K562 (cell line): ENCODE results near the gene PCAT6. TPM values are rescaled to one million over a fixed set of nuclear protein-coding genes. Genes with fewer than 3 reads are reported as not detected.

Experiments
- BRD4 ChIP-seq: fragments of 200-600 bp; sonication (generic); IDR thresholded peaks from 2 replicates; pipeline ENCODE4 v1.6.1; 2017; ENCODE audit warnings: inconsistent platforms
- CCNT2 ChIP-seq: IDR thresholded peaks from 2 replicates; pipeline ENCODE4 v1.6.1; 2011; ENCODE audit warnings: borderline replicate concordance, low read depth, mild to moderate bottlenecking, moderate library complexity, mixed read lengths, low read length; ENCODE audit not compliant: insufficient read length; ENCODE audit errors: extremely low read depth
- EGR1 ChIP-seq: fragments of 450-650 bp; conservative IDR thresholded peaks from 2 replicates; pipeline ENCODE4 v1.6.1; 2017; ENCODE audit warnings: mild to moderate bottlenecking
- FOXM1 ChIP-seq, 2 experiments: fragments of 450-650 bp in 1 of 2; sonication (generic) in 1 of 2; formaldehyde crosslinking in 1 of 2; IDR thresholded peaks; 2 replicates each; pipeline versions ENCODE4 v1.6.1 to v1.9.0; 2017 to 2022; ENCODE audit warnings: low read depth in 2 of 2, mild to moderate bottlenecking in 2 of 2, missing genetic modification reagents in 1 of 2, moderate library complexity in 1 of 2
- GABPA ChIP-seq: fragments of 200-800 bp; sonication (Bioruptor generic); conservative IDR thresholded peaks from 2 replicates; pipeline ENCODE4 v1.6.1; 2016; ENCODE audit warnings: low read depth, missing genetic modification characterization, missing compliant biosample characterization
- KAT7 ChIP-seq: sonication (generic); formaldehyde crosslinking; IDR thresholded peaks from 2 replicates; pipeline ENCODE4 v1.8.0; 2022; ENCODE audit warnings: missing genetic modification reagents, mild to moderate bottlenecking, borderline replicate concordance
- POLR2B ChIP-seq: fragments of 450-650 bp; IDR thresholded peaks from 2 replicates; pipeline ENCODE4 v1.6.1; 2018; ENCODE audit warnings: low read depth; ENCODE audit not compliant: partially characterized antibody
- POLR2G ChIP-seq: fragments of 200-400 bp; formaldehyde crosslinking; IDR thresholded peaks from 2 replicates; pipeline ENCODE4 v1.6.1; 2017; ENCODE audit warnings: low read depth, mild to moderate bottlenecking, antibody characterized with exemption, low read length, moderate library complexity
- RAD21 ChIP-seq, 2 experiments: fragments of 250-450 bp in 1 of 2; fragments of 450-650 bp in 1 of 2; sonication (Bioruptor Pico) in 1 of 2; formaldehyde crosslinking in 1 of 2; IDR thresholded peaks in 1 of 2; conservative IDR thresholded peaks in 1 of 2; 2 replicates each; pipeline versions ENCODE4 v1.4.0 to v1.8.0; 2020 to 2022; ENCODE audit warnings: mild to moderate bottlenecking in 2 of 2, moderate library complexity in 1 of 2
- RBM14 ChIP-seq: fragments of 200-400 bp; formaldehyde crosslinking; IDR thresholded peaks from 2 replicates; pipeline ENCODE4 v1.6.1; 2018; ENCODE audit warnings: low read depth, mild to moderate bottlenecking, low read length, moderate library complexity, borderline replicate concordance; ENCODE audit not compliant: insufficient read depth
- RBM22 ChIP-seq: fragments of 200-400 bp; formaldehyde crosslinking; IDR thresholded peaks from 2 replicates; pipeline ENCODE4 v1.6.1; 2018; ENCODE audit warnings: low read length, low read depth; ENCODE audit not compliant: poor library complexity, severe bottlenecking
- SAFB2 ChIP-seq: fragments of 200-400 bp; formaldehyde crosslinking; IDR thresholded peaks from 2 replicates; pipeline ENCODE4 v1.6.1; 2018; ENCODE audit warnings: borderline replicate concordance, low read length, low read depth, moderate library complexity; ENCODE audit not compliant: severe bottlenecking
- SUPT5H ChIP-seq: fragments of 450-650 bp; IDR thresholded peaks from 2 replicates; pipeline ENCODE4 v1.6.1; 2016
- TAF1 ChIP-seq: IDR thresholded peaks from 2 replicates; pipeline ENCODE4 v1.6.1; 2011; ENCODE audit warnings: mild to moderate bottlenecking, low read length, moderate library complexity; ENCODE audit not compliant: insufficient read depth, control insufficient read depth, severe bottlenecking; ENCODE audit errors: extremely low read depth
- TAF9B ChIP-seq: fragments of 450-650 bp; IDR thresholded peaks from 2 replicates; pipeline ENCODE4 v1.6.1; 2018; ENCODE audit warnings: mild to moderate bottlenecking; ENCODE audit not compliant: partially characterized antibody
- ZBTB33 ChIP-seq: sonication (generic); formaldehyde crosslinking; IDR thresholded peaks from 2 replicates; pipeline ENCODE4 v1.8.1; 2023; ENCODE audit warnings: mild to moderate bottlenecking, missing genetic modification reagents
- ZBTB7A ChIP-seq: IDR thresholded peaks from 2 replicates; pipeline ENCODE4 v1.6.1; 2011; ENCODE audit warnings: low read depth, mild to moderate bottlenecking, low read length, moderate library complexity, borderline replicate concordance; ENCODE audit not compliant: control insufficient read depth
- ZNF263 ChIP-seq: sonication (generic); formaldehyde crosslinking; IDR thresholded peaks from 2 replicates; pipeline ENCODE4 v1.8.0; 2022; ENCODE audit warnings: mild to moderate bottlenecking, missing genetic modification reagents, borderline replicate concordance
- ZNF707 ChIP-seq: fragments of 250-450 bp; sonication (Bioruptor Pico); conservative IDR thresholded peaks from 2 replicates; pipeline ENCODE4 v1.8.0; 2022; ENCODE audit warnings: inconsistent platforms, mild to moderate bottlenecking, moderate library complexity
- ZNF75A ChIP-seq: fragments of 450-650 bp; formaldehyde crosslinking; IDR thresholded peaks from 2 replicates; pipeline ENCODE4 v1.4.0; 2020; ENCODE audit warnings: mild to moderate bottlenecking
- polyA plus RNA-seq, 8 experiments: library from polyadenylated mRNA; depleted of rRNA in 4 of 8; stranded (reverse) in 5 of 8; unstranded in 3 of 8; fragments of >200 nt; fragmentation: Nextera tagmentation in 2 of 8; fragmentation: Illumina TruSeq in 1 of 8; extraction: Ambion mirVana in 2 of 8; extraction: Trizol in 1 of 8; gene quantifications; 2 replicates each; pipeline versions ENCODE4 v1.2.1 to v1.2.3, GENCODE V29; 2011 to 2014; ENCODE audit warnings: inconsistent platforms in 1 of 8, missing spikeins in 1 of 8
- total RNA-seq, 7 experiments: library from RNA; depleted of rRNA in 6 of 7; stranded (reverse); fragments of >200 nt in 6 of 7; fragmentation: Illumina TruSeq in 2 of 7; extraction: Trizol in 2 of 7; gene quantifications; 2 replicates each; pipeline versions ENCODE4 v1.2.1 to v1.2.3, GENCODE V29; 2011 to 2021; ENCODE audit warnings: low replicate concordance in 1 of 7
- TF ChIP-seq, protein P1 (sequence below): conservative IDR thresholded peaks from 2 replicates; pipeline ENCODE4 v1.6.1; 2011; ENCODE audit warnings: low read depth, mild to moderate bottlenecking, low read length; ENCODE audit not compliant: control insufficient read depth
- TF ChIP-seq, protein P2 (sequence below): fragments of 200-800 bp; sonication (Bioruptor generic); IDR thresholded peaks from 2 replicates; pipeline ENCODE4 v1.6.1; 2017; ENCODE audit warnings: missing genetic modification characterization, missing compliant biosample characterization

The PCAT6 gene
- total and polyA plus RNA-seq, 9 of the 15 experiments (the other 6 are each of a cell fraction or from before 2014, with no cell fraction given), result 0.25 to 2.4 (median 0.54) TPM; not detected in 1

- TF ChIP-seq ZBTB7A (peak; percentile 55; the same call in 1 of the 2 replicates), POLR2G (peak; percentile 52), BRD4 (peak; percentile 80; the same call in 1 of the 2 replicates), POLR2B (peak; percentile 6), TAF9B (peak; percentile 22), SAFB2 (no peak), ZNF75A (0 out of 2 replicates have a peak, but pooled peaks have one; percentile 31), EGR1 (peak; percentile 95), ZNF263 (CRISPR knock-in tag) (peak; percentile 71; the same call in 1 of the 2 replicates), KAT7 (no peak), FOXM1 (IDR thresholded peaks at IDR 0.05; ENCODE audit: low read depth) (no peak), FOXM1 (CRISPR knock-in tag; IDR thresholded peaks at IDR 0.05; ENCODE audit: low read depth) (no peak), RBM14 (0 out of 2 replicates have a peak, but pooled peaks have one; percentile 21), SUPT5H (0 out of 2 replicates have a peak, but pooled peaks have one; percentile 20), CCNT2 (peak; percentile 61), ZNF707 (CRISPR knock-in tag) (no peak), GABPA (0 out of 2 replicates have a peak, but pooled peaks have one; percentile 1), RBM22 (peak; percentile 17), ZBTB33 (CRISPR knock-in tag) (peak; percentile 10; the same call in 1 of the 2 replicates), TAF1 (peak; percentile 88), RAD21 (CRISPR knock-in tag; conservative IDR thresholded peaks at IDR 0.05 in 1 of 2, IDR thresholded peaks at IDR 0.05 in 1 of 2) (no peak)
- TF ChIP-seq, protein P1, sequence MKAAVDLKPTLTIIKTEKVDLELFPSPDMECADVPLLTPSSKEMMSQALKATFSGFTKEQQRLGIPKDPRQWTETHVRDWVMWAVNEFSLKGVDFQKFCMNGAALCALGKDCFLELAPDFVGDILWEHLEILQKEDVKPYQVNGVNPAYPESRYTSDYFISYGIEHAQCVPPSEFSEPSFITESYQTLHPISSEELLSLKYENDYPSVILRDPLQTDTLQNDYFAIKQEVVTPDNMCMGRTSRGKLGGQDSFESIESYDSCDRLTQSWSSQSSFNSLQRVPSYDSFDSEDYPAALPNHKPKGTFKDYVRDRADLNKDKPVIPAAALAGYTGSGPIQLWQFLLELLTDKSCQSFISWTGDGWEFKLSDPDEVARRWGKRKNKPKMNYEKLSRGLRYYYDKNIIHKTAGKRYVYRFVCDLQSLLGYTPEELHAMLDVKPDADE, result 0 out of 2 replicates have a peak, but pooled peaks have one; percentile 45
- TF ChIP-seq, protein P2, sequence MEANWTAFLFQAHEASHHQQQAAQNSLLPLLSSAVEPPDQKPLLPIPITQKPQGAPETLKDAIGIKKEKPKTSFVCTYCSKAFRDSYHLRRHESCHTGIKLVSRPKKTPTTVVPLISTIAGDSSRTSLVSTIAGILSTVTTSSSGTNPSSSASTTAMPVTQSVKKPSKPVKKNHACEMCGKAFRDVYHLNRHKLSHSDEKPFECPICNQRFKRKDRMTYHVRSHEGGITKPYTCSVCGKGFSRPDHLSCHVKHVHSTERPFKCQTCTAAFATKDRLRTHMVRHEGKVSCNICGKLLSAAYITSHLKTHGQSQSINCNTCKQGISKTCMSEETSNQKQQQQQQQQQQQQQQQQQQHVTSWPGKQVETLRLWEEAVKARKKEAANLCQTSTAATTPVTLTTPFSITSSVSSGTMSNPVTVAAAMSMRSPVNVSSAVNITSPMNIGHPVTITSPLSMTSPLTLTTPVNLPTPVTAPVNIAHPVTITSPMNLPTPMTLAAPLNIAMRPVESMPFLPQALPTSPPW (CRISPR knock-in tag), result peak; percentile 76
These were observed 3.3 kb upstream of the PCAT6 start (continued) for GRCh38 chr1:202807451-202807925.
